HG02884 (cell line): ENCODE data around the gene OR5K3.

Experiments used
- ATAC-seq: cut with Tn5 transposase; IDR thresholded peaks from one replicate; pipeline ENCODE4 v1.9.1; 2021; ENCODE audit warnings: mild to moderate bottlenecking, moderate library complexity; ENCODE audit not compliant: unreplicated experiment

Gene OR5K3

DNA sequence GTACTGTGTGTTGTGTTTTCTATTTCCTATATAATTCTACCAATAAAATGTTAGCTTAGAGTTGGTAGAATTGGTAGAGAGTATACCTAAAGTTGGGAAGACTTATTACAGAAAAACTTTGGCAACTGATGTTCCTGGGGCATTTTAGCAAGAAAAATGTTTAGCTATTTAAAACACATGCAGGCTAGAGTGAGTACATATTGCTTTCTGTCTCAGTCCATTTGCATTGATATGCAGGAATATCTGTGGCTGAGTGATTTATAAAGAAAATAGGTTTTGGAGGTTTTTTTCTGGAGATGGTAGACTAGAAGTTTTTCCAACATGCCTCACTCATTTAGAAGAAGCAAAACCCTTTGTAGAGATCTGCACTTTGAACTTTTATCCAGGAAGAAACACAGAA lies 42.1 kb downstream of the OR5K3 start:
- ATAC-seq: no peak

DNA sequence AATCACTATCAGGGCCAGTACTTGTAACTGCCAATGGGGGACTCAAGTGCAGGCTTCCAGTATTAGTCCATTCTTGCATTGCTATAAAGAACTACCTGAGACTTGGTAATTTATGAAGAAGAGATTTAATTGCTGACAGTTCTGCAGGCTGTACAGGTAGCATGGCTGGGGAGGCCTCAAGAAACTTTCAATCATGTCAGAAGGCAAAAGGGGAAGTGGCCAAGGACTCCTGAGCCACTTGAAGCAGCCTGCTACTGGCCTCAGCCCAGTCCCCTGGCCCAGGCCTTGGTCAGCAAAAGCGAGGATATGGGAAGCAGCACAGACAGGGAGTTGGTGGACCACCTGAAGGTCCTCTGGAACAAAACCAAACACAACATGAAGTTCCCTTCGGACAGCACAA lies 43.3 kb downstream of the OR5K3 start:
- no peak for ATAC-seq

- ATAC-seq: no peak
These were observed 43.9 kb downstream of the OR5K3 start for GRCh38 chr3:98434412-98434811.

DNA sequence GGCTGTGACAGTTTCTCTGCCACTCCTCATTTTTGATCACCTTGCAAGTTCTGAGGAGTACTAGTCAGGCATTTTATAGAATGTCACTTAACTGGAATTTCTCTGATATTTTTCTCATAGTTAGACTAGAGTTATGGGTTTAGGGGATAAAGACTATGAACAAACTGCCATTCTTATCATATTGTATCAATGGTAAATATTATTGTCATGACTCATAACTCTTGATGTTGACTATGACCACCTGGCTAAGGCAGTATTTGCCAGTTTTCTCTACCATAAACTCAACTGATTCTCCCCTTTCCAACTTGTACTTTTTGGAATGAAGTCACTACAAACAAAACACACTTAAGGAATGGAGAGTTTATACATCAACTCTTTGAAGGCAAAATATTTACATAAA lies 49.8 kb downstream of the OR5K3 start:
- no peak for ATAC-seq
